ENCODE measurements around the gene IGFL2.
"Not testable (repeated sequence)": the region's sequence is repeated elsewhere in the genome, so short reads cannot be mapped to it uniquely, and the experiment has no call there.

Gene IGFL2

GRCh38 chr19:46159418-46160232 lies 11.6 kb downstream of the IGFL2 start:
- no peak overlapping the region for H3K4me3 ChIP-seq (ENCODE audit: low read depth, low read length)
- TF ChIP-seq CTCF (IDR thresholded peaks at IDR 0.05; ENCODE audit: low read depth, low read length, missing control alignments) = no peak
- no peak for DNase-seq (ENCODE audit: low read depth)

GRCh38 chr19:46160233-46160775 lies 12.3 kb downstream of the IGFL2 start:
- no peak for DNase-seq (ENCODE audit: low read depth)
- no peak for TF ChIP-seq CTCF (IDR thresholded peaks at IDR 0.05; ENCODE audit: low read depth, low read length, missing control alignments)
- H3K4me3 ChIP-seq (ENCODE audit: low read depth, low read length) = no peak overlapping the region

GRCh38 chr19:46161642-46162257 lies 13.7 kb downstream of the IGFL2 start:
- not testable (repeated sequence) for DNase-seq (ENCODE audit: low read depth); H3K4me3 ChIP-seq (ENCODE audit: low read depth, low read length)

GRCh38 chr19:46162731-46163130 lies 14.7 kb downstream of the IGFL2 start:
- H3K4me3 ChIP-seq (ENCODE audit: low read depth, low read length) = no peak overlapping the region
- DNase-seq (ENCODE audit: low read depth) = no peak
- no peak for TF ChIP-seq CTCF (IDR thresholded peaks at IDR 0.05; ENCODE audit: low read depth, low read length, missing control alignments)

- no peak for DNase-seq (ENCODE audit: low read depth)
- H3K4me3 ChIP-seq (ENCODE audit: low read depth, low read length) = no peak overlapping the region
- no peak for TF ChIP-seq CTCF (IDR thresholded peaks at IDR 0.05; ENCODE audit: low read depth, low read length, missing control alignments)
These were observed 25.9 kb downstream of the IGFL2 start for GRCh38 chr19:46173886-46174480.

- no peak for TF ChIP-seq CTCF (IDR thresholded peaks at IDR 0.05; ENCODE audit: low read depth, low read length, missing control alignments)
- no peak for DNase-seq (ENCODE audit: low read depth)
- H3K4me3 ChIP-seq (ENCODE audit: low read depth, low read length) = no peak overlapping the region
These were observed 28.2 kb downstream of the IGFL2 start for GRCh38 chr19:46176116-46176860.

Measured in GM12864 (cell line).